ENCODE measurements around the gene NELFCD.
"Not testable (repeated sequence)": the region's sequence is repeated elsewhere in the genome, so short reads cannot be mapped to it uniquely, and the experiment has no call there.

The NELFCD gene, protein sequence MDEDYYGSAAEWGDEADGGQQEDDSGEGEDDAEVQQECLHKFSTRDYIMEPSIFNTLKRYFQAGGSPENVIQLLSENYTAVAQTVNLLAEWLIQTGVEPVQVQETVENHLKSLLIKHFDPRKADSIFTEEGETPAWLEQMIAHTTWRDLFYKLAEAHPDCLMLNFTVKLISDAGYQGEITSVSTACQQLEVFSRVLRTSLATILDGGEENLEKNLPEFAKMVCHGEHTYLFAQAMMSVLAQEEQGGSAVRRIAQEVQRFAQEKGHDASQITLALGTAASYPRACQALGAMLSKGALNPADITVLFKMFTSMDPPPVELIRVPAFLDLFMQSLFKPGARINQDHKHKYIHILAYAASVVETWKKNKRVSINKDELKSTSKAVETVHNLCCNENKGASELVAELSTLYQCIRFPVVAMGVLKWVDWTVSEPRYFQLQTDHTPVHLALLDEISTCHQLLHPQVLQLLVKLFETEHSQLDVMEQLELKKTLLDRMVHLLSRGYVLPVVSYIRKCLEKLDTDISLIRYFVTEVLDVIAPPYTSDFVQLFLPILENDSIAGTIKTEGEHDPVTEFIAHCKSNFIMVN

DNA sequence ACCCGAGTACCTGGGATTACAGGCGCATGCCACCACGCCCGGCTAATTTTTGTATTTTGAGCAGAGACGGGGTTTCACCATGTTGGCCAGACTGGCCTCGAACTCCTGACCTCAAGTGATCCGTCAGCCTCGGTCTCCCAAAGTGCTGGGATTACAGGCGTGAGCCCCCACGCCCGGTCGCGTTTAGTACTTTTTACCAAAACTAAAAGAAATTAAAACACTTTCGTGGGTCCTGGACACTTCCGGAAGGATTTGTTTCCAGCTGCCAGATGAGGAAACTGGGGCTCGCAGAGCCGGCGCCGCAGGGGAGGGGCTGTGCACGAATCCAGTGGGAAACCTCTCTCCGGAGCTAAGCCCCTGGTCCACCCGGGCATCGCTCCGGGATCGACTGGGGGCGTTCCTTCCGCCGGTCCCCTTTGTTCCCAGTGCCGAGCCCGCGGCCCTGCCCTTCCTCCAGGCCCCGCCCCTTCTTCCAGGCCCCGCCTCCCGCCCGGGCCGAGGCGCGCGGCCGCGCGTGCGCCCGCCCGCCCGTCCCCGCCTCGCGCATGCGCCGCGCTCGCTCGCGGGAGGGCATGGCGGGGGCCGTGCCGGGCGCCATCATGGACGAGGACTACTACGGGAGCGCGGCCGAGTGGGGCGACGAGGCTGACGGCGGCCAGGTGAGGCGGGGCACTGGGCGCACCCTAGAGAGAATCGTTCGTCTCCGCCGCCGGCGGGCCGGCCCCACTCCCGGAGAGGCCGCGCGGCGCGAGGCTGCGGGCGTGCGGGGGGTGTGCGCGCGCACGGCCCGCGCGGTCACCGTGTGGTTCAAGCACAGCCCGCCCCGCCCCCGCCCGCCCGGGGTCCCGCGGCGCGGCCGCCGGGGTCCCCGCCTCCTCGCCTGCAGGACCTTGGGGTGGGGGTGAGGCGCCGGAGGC is at the start of gene NELFCD:
Gene NELFCD (plus strand): TSS at position 546 of the 917 bp plus-strand sequence. CDS start 54 bp downstream, at position 600.
- DNase-seq (ENCODE audit: low read depth in 2 of 2), result peak; percentile 62 to 67

DNA sequence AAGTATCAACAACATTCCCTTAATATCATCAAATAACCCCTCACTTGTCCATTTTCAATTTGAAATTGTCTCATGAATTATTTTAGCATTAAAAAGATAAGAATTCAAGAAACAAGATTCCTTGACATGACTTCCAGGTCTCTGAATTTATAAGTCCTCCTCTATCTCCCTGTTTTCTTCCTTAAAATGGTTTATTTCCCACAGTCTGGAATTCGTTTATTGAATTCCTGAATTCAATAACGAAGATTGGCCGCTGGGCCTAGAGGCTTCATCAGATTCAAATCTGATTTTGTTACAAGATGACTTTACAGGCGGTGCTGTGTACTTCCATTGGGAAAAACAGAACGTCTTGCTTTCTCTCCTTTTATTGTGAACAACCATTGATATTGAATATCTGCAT is 48.9 kb upstream of the NELFCD start:
- no peak for DNase-seq (ENCODE audit: low read depth in 2 of 2)

DNA sequence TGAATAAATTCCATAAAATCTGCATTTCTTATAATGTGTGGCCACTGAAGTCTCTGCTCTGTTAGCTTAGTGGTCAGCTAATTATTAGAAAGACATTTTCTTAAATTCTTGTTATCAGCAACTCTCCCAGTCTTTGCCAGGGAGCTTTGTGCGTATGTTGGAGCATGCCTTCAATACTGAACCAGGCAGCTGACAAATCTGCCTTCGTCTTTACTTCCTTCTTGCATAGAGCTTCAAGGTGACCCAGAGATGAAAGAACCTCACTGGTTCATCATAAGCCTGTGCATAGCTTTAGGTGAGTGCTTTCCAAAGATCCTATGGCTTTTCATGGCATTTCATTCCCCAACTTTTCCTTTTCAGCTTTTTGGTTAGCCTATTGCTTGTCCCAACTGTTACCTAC is 43.0 kb upstream of the NELFCD start:
- no peak for DNase-seq (ENCODE audit: low read depth in 2 of 2)

DNA sequence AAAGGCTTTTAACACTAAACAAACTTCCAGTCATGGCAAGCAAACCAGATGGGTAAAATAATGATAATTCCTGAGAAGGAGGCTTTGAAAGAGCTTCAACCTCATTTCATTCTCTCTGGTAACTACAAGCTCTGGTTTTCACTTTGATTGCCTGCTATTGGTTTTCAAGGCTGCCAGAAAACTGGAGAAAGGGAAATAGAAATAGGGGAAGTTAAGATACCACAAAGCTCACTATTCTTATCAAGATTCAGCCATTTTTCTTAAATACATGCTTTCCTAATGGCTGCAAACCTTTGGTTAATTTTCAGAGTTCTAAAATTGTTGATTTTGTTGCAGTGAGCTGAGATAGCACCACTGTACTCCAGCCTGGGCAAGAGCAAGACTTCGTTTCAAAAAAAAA is 42.5 kb upstream of the NELFCD start:
- DNase-seq (ENCODE audit: low read depth in 2 of 2), result no peak

DNA sequence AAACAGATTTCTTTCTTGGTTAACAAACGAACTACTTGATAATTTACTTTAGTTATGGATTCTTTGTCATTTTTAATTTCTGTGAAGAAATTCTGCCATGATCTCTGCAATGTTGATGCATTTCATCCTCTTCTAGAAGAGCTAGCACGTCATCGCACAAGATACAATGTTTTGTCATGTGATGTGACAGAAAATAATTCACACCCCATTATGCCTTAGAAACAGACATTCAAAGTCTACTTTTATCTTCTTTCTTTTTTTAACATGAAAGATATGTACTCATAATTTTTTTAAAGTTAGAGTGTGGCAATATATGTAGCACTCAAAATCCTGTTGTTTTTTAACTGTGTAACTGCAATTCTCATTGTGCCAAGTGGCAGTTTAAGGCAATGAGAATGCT is 39.6 kb upstream of the NELFCD start:
- DNase-seq (ENCODE audit: low read depth in 2 of 2), result no peak

DNA sequence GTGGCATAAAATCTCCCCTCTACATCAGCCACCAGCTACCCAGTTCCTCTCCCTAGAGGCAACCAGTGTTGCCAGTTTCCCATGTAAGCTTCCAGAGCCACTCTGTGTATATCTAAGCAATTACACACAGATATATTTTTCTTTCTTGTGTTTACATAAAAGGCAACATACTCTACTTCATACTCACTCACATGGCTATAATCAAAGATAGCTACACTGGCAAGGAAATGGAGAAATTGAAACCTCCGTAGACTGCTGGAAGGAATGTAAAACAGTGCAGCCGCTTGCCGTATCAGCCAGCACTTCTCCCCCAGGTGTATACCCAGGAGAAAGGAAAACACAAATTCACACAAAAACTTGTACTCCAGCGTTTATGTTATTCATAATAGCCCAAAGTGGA is 38.5 kb upstream of the NELFCD start:
- DNase-seq (ENCODE audit: low read depth in 2 of 2), result no peak

DNA sequence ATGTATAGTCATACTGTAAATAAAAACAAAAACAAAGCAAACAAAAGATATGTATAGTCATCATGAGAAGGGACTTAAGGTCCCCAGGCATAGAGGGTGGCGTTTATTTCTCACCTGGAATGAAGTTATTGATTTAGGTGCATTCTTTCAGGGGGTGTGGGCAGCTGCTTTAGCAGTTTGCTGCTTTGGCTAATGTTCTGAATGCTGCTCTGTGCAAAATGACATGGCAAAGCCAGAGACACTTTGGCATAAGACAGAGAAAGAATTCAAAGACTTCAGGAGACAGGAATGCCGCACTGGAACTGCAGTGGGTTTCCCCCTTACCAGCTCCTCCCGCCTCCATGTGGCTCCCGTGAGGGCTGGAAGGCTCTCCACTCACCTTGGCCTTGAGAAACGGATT is 36.4 kb upstream of the NELFCD start:
- DNase-seq (ENCODE audit: low read depth in 2 of 2), result no peak

DNA sequence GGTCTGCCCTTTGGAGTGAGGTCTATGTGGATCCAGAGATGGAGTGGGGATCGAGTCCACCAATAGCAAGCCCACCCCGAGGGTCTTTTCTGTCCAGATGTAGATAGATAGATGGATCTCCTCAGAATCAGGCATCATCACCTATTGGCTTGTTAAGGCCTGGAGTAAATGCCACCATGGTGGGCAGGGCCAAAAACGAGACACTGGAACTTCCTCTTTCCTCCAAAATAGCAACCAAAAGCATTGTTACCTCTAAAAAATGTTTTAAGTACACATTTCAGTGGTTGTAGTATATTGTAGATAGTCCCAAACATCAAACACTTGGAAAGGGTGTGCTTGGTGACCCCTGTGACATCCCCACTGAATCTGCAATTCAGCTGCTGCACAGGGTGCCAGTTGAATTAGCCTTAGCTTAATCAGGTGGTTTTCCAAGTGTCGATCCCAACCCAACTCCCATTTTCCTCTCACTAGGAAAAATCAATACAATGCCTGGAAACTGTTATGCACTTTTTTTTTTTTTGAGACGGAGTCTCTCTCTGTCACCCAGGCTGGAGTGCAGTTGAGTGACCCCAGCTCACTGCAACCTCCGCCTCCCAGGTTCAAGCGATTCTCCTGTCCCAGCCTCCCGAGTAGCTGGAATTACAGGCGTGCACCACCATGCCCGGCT is 35.0 kb upstream of the NELFCD start:
- no peak for DNase-seq (ENCODE audit: low read depth in 2 of 2)

DNA sequence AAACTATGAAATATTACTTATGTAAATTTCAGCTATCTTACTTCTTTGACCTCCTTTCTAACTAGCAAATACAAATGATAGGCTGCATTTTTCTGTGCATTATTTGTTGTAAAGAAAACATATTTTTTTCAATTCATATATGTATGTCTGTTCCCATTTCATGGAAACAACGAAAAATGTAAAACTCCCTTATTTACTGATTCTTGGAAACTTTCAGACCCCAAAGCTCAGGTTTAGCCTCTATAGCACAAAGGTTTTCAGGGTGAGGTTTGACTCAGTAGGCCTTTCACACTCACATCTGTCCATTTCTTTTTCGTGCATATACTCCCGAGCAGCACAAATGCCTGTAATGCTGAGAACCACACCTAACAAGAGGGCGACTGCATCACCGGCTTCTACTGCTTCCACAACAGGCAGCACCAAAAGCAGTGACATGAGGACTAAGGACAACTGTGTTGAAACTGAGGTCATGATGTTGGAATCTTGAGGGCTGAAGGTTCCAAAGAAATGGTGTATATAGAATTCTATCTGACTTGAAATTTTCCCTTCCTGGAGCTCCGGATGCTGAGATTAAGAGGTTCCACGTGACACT is 33.2 kb upstream of the NELFCD start:
- not testable (repeated sequence) for DNase-seq (ENCODE audit: low read depth in 2 of 2)

DNA sequence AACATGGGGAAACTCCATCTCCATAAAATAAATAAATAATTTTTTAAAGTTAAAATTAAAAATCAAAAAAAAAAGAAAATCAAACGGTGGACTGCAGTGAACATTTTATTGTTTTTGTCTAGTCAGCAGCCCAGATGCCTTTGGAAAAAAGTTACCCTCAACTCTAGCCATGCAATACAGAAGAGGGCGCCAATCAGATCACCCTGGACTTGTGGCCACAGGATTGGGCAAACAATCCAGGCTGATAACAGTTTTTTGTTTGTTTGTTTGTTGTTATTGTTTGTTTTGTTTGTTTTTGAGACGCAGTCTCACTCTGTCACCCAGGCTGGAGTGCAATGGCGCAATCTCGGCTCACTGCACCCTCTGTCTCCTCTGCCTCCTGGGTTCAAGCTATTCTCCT is 30.5 kb upstream of the NELFCD start:
- DNase-seq (ENCODE audit: low read depth in 2 of 2), result no peak

DNA sequence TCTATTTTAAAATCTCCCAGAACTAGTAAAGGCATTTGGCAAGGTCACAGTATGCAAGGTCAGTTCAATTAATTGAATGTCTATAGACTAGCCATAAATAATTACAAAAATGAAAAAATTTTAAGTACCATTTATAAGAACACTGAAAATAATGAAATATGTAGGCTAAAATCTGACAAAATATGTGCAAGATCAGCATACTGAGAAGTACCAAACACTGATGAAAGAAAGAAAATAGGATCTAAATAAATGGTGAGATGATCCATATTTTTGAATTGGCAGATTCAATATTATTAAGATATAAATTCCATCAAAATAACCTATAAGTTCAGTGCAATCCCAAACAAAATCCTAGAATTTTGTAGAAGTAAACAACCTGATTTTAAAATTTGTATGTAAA is 28.0 kb upstream of the NELFCD start:
- DNase-seq (ENCODE audit: low read depth in 2 of 2), result no peak

DNA sequence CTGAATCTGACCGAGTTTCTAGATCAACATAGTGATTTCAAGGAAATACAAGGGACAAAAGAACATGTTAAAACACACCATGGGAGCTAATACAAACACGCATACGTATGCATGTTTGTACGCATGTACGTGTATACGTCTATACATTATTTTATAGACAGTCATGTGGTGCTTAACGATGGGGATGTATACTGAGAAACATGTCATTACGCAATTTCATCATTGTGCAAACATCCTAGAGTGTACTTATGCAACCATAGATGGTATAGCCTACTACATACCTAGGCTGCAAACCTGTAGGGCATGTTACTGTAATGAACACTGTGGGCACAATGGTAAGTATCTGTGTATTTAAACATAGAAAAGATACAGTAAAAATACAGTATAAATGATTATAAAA is 25.0 kb upstream of the NELFCD start:
- DNase-seq (ENCODE audit: low read depth in 2 of 2), result no peak

DNA sequence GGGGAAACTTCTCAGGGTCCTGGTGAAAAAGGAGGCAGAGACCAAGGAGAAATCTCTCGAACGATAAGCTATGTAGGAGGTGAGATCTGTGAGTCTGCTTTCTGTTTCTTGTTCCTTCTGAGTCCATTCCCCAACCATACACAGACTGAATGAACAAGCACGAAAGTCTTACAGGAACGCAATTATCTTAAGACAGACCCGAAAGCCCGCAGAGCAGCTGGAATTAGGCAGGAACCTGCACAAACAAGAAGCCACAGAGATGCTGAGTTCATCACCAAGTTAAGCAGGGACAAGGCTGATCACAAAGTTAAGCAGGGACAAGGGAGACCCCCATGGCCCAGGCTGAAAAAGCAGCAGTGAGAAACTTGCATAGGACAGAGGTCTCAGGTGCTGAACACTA is 21.4 kb upstream of the NELFCD start:
- no peak for DNase-seq (ENCODE audit: low read depth in 2 of 2)

DNA sequence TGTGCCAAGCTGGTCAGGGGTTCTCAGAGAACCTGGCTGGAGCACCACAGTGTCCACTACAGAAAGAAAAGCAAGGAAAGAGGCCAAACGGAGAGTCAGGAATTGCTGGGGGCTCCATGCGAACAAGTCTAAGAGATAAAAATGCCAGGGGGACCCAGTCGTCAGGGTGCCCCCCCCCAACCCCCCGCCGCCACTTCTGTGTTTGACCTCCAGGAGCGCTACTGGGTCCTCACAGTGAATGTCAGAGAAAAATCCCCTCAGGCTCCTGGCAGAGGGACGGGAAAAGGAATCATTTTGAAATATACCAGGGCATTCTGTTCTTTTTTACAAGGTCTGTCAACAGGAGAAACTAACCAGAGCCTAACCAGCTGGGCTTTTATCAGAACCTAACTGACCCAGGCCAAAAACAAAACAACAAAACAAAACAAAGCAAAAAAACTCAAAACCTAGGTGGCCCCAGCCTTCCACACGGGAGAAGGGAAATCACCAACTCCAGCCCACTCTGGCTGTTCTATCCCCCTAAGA is 17.9 kb upstream of the NELFCD start:
- DNase-seq (ENCODE audit: low read depth in 2 of 2), result no peak

DNA sequence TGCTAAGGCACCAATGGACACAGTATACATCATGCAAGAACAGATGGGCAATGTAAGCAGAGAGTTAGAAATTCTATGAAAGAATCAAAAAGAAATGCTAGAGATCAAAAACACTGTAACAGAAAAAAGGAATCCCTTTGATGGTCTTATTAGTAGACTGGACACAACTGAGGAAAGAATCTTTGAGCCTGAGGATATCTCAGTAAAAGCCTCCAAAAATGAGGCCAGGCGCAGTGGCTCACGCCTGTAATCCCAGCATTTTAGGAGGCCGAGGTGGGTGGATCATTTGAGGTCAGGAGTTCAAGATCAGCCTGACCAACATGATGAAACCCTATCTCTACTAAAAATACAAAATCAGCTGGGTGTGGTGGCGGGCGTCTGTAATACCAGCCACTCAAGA is 17.1 kb upstream of the NELFCD start:
- DNase-seq (ENCODE audit: low read depth in 2 of 2), result not testable (repeated sequence)

DNA sequence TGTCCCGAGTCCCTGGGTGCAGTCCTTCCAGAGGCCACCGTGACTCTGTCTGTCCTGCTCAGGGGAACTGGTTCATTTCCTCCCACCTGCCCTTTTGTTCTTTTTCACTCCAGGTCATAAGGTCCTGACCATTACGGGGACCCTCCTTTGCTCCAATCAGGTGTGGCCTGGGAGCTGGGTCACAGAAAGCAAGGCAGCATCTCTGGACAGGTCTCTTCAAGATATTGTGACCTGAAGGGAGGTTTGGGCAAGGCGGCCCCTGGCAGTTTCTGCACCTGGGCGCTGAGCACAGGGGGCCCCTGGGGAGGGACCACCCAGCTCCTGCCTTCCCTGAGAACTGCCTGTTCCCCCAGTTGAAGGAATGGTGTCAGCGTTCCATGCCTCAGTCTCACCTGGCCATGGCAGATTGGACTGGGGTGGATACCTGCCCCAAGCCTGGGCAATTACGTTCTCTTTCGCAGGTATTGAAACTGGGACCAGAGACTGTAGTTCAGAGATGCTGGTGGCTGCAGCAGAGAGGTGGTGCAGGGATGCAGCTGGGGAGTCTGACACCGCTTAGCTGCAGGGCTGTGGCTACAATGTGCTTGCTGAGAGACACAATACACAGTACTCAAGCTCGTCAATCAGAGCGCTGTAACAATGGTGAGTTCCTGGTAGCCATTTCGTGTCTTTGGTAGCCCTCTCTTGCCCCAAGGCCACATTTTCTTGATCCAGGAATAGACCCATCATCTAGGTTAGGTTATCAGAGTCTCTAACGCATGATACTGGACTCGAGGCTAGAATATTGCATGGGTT is 15.6 kb upstream of the NELFCD start:
- DNase-seq (ENCODE audit: low read depth in 2 of 2), result no peak

DNA sequence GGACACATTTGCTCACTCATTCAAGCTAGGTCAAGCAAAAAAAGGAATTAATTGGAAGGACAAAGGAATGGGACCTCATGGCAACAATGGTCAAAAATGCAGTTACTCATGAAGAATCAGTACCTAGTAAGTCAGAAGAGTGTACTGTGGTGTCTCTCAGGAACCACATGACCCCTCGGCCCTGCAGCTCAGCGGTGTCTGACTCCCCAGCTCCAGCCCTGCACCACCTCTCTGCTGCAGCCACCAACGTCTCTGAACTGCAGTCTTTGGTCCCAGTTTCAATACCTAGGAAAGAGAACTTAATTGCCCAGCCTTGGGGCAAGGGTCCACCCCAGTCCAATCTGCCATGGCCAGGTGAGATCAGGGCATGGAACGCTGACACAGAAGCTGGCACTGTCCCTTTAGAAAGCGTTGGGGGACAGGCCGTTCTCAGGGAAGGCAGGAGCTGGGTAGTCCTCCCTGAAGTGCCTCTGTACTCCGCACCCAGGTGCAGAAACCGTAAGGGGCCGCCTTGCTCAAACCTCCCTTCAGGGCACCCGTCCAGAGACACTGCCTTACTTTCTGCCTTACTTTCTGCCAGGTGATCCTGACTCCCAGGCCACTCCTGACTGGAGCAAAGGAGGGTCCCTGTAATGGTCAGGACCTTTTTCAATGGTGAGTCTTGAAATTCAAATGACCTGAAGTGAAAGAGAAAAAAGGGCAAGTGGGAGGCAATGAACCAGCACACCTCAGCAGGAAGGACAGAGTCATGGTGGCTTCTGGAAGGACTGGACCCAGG is 13.2 kb upstream of the NELFCD start:
- no peak for DNase-seq (ENCODE audit: low read depth in 2 of 2)

DNA sequence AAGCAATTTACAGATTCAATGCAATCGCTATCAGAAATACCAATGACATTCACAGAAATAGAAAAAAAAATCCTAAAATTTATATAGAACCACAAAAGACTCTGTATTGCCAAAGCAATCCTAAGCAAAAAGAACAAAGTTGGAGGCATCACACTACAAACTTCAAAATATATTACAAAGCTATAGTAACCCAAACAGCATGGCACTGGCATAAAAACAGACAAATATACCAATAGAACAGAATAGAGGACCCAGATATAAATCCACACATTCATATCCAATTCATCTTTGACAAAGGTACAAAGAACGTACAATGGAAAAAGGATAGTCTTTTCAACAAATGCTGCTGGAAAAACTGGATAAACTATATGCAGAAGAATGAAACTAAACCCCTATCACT is 11.6 kb upstream of the NELFCD start:
- no peak for DNase-seq (ENCODE audit: low read depth in 2 of 2)

DNA sequence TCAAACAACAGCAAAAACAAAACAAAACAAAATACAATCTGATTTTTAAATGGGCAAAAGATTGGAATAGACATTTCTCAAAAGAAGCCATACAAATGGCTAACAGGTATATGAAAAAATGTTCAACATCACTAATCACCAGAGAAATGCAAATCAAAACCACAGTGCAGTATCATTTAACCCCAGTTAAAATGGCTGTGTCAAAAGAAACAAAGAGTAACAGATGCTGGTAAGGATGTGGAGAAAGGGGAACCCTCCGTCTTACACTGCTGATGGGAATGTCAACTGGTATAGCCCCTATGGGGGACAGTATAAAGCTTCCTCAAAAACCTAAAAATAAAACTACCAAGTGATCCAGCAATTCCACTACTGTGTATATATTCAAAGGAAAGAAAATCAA is 10.9 kb upstream of the NELFCD start:
- no peak for DNase-seq (ENCODE audit: low read depth in 2 of 2)

DNA sequence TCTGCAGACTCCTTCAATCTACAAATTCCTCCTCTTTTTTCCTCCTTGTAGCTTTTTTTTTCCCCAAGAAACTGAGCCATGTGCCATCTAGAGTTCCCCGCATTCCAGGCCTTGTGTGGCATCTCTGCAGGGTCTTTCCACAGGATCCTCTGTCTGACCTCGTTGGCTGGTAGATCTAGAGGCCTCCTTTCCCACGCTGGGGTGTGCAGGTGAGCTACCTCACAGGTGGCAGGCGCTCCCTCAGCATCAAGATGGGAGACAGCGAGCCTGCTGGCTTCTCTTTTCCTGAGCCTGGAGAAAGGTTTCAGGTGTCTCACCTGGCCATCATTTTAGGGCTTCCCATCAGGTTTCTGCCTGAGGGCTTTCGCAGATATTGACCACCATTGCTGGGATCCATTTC is 9.6 kb upstream of the NELFCD start:
- no peak for DNase-seq (ENCODE audit: low read depth in 2 of 2)

All from fibroblast of skin of left quadriceps (primary cell).